Lower lobe of right lung (tissue), 2 donors: ENCODE data around the gene MSI2. TPM values are rescaled to one million over a fixed set of nuclear protein-coding genes. Genes with fewer than 3 reads are reported as not detected.

Source experiments
- ATAC-seq, 2 donors: fragments of 200-7000 bp; cut with Tn5 transposase; one replicate each; pipeline ENCODE4 v1.9.1; 2020 to 2022; ENCODE audit warnings: mild to moderate bottlenecking in 2 of 2, moderate library complexity in 2 of 2
- DNase-seq: peaks from one replicate; pipeline ENCODE4 v3.0.0-alpha.2; 2020
- H3K27ac ChIP-seq: fragments of 200-600 bp; one replicate; pipeline ENCODE4 v1.8.0; 2022
- H3K27me3 ChIP-seq: fragments of 200-600 bp; one replicate; pipeline ENCODE4 v1.8.0; 2022; ENCODE audit warnings: low read depth
- H3K36me3 ChIP-seq: fragments of 200-600 bp; one replicate; pipeline ENCODE4 v1.8.0; 2022; ENCODE audit warnings: mild to moderate bottlenecking
- H3K4me1 ChIP-seq: fragments of 200-600 bp; one replicate; pipeline ENCODE4 v1.8.0; 2022
- H3K4me3 ChIP-seq: fragments of 200-600 bp; one replicate; pipeline ENCODE4 v1.8.0; 2022; ENCODE audit warnings: mild to moderate bottlenecking
- H3K9me3 ChIP-seq: fragments of 200-600 bp; one replicate; pipeline ENCODE4 v1.8.0; 2022
- intact Hi-C: fragments of 100-400 bp; cut with DNase I; formaldehyde crosslinking; loops from one replicate; pipeline ENCODE4 v1.11.0; 2022
- total RNA-seq: library from RNA; stranded (reverse); fragmentation: NEBNext Ultra II Directional; extraction: Animal tissue kit (Norgen Biotek cat#: 25700); gene quantifications from one replicate; pipeline ENCODE4 v1.2.1, GENCODE V29; 2021
- TF ChIP-seq, protein P1 (sequence below): fragments of 200-600 bp; IDR thresholded peaks from one replicate; pipeline ENCODE4 v1.8.0; 2022; ENCODE audit warnings: antibody characterized with exemption, mild to moderate bottlenecking
- donor health status: DM: no; HTN: yes; CAD: no; lungs with severe emphysema.

Gene MSI2
- total RNA-seq, 1 donor from 2014 or later = 43.9 TPM

GRCh38 chr17:57512258-57512657, 255.9 kb downstream of the MSI2 start:
- H3K27me3 ChIP-seq = no peaks in the 10 kb centered on the region
- H3K9me3 ChIP-seq = no peaks in the 10 kb centered on the region
- DNase-seq = no peak
- H3K4me1 ChIP-seq = peaks cover under 1% of the 10 kb centered on the region
- no peak for ATAC-seq
- H3K36me3 ChIP-seq = no peaks in the 10 kb centered on the region
- no peak overlapping the region for H3K4me3 ChIP-seq
- intact Hi-C loops = no loop called here
- TF ChIP-seq, protein P1, sequence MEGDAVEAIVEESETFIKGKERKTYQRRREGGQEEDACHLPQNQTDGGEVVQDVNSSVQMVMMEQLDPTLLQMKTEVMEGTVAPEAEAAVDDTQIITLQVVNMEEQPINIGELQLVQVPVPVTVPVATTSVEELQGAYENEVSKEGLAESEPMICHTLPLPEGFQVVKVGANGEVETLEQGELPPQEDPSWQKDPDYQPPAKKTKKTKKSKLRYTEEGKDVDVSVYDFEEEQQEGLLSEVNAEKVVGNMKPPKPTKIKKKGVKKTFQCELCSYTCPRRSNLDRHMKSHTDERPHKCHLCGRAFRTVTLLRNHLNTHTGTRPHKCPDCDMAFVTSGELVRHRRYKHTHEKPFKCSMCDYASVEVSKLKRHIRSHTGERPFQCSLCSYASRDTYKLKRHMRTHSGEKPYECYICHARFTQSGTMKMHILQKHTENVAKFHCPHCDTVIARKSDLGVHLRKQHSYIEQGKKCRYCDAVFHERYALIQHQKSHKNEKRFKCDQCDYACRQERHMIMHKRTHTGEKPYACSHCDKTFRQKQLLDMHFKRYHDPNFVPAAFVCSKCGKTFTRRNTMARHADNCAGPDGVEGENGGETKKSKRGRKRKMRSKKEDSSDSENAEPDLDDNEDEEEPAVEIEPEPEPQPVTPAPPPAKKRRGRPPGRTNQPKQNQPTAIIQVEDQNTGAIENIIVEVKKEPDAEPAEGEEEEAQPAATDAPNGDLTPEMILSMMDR = no peak
- H3K27ac ChIP-seq = no peak overlapping the region

DNA sequence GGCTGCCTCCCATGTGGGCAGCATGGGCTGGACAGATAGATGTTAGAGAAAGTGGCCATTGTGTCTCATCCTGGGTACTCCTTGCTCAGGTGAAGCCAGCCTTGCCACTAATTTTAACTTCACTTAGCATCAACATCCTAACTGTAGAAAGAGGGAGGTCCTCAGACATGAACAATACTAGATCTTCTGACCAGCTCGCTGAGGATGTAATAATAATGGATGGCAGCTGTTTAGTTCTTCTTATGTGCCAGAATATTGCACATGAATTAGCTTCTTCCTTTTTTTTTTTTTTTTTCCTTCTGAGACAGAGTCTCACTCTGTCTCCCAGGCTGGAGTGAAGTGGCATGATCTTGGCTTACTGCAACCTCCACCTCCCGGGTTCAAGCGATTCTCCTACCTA, 256.4 kb downstream of the MSI2 start:
- Histone ChIP-seq H3K36me3 (no peaks in the 10 kb centered on the region), H3K4me1 (peaks cover 5% of the 10 kb centered on the region), H3K27ac (no peak overlapping the region), H3K4me3 (no peak overlapping the region), H3K9me3 (no peaks in the 10 kb centered on the region), H3K27me3 (no peaks in the 10 kb centered on the region)
- TF ChIP-seq, protein P1 = no peak
- ATAC-seq (no peak), DNase-seq (no peak)
- intact Hi-C loops = no loop called here

- intact Hi-C loops = no loop called here
- no peaks in the 10 kb centered on the region for H3K9me3 ChIP-seq
- DNase-seq = no peak
- no peak overlapping the region for H3K4me3 ChIP-seq
- TF ChIP-seq, protein P1 = no peak
- H3K27me3 ChIP-seq = no peaks in the 10 kb centered on the region
- no peak for ATAC-seq
- peaks cover 11% of the 10 kb centered on the region for H3K4me1 ChIP-seq
- no peak overlapping the region for H3K27ac ChIP-seq
- H3K36me3 ChIP-seq = no peaks in the 10 kb centered on the region
Measured at GRCh38 chr17:57513569-57513968, 257.2 kb downstream of the MSI2 start.

DNA sequence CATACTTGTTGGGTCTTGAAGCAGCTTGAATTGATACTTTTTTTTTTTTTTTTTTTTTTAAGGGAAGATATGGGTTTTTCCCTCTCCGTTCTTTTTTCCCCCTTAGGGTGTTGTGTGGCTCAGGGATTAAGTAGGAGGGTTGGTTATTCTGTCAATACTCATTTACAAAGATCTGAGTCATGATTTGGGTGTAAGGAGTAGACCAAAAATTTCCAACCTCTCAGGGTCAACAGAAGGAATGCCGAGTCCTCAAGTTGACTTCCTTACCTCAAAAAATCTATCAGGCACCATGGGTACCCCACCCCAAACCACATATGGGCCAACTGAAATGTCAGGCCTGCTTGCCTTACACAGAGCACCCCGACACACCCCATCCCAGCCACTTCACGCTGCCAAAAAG, 258.3 kb downstream of the MSI2 start:
- Histone ChIP-seq H3K4me1 (peaks cover 11% of the 10 kb centered on the region), H3K27ac (no peak overlapping the region), H3K36me3 (no peaks in the 10 kb centered on the region), H3K4me3 (no peak overlapping the region), H3K9me3 (no peaks in the 10 kb centered on the region), H3K27me3 (no peaks in the 10 kb centered on the region)
- ATAC-seq (no peak), DNase-seq (no peak)
- TF ChIP-seq, protein P1 = no peak
- intact Hi-C loops = no loop called here

DNA sequence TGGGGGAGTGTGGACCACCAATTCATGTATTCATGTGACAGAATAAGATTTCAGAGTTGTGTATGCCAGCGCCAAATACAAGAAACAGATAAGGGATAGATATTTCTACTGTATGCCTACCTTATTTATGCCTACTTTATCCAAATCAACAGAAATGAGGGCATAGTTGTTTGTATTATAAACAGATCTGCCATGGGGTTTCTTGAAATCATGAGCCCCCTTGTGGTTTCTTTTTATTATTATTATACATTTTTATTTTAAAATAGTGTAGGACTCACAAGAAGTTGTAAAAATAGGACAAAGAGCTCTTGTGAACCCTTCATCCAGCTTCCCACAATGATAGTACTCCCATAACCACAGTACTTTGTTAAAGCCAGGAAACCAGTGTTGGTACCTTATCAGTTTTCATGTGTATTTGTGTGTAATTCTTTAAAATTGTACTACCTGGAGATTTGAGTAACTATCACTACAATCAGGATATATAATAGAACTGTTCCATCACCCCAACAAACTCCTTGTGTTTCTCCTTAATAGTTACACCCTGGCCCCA, 259.4 kb downstream of the MSI2 start:
- H3K36me3 ChIP-seq = no peaks in the 10 kb centered on the region
- no peak overlapping the region for H3K4me3 ChIP-seq
- intact Hi-C loops = no loop called here
- no peak for ATAC-seq
- H3K9me3 ChIP-seq = no peaks in the 10 kb centered on the region
- DNase-seq = no peak
- H3K27me3 ChIP-seq = no peaks in the 10 kb centered on the region
- H3K27ac ChIP-seq = no peak overlapping the region
- peaks cover 11% of the 10 kb centered on the region for H3K4me1 ChIP-seq
- TF ChIP-seq, protein P1 = no peak
